ENCODE results near the gene RAB8B.

GRCh38 chr15:63261311-63261710 lies 71.9 kb downstream of the RAB8B start:
- TF ChIP-seq CTCF (IDR thresholded peaks at IDR 0.05) = no peak
- no peak for TF ChIP-seq POLR2AphosphoS5 (IDR thresholded peaks at IDR 0.05)

Data from breast epithelium (tissue), 3 donors.